HCT116 (cell line): ENCODE measurements around the gene PRMT3. TPM values are rescaled to one million over a fixed set of nuclear protein-coding genes. Genes with fewer than 3 reads are reported as not detected.

Experiments
- ATAC-seq: fragments of 200-7000 bp; cut with Tn5 transposase; 2 replicates; pipeline ENCODE4 v1.9.1; 2020; ENCODE audit warnings: mild to moderate bottlenecking, moderate library complexity
- BruUV-seq: library from RNA; stranded (reverse); fragments of 400-500 nt; replicated peaks from 2 replicates; lab custom pipeline; 2021; lab: Mats Ljungman, UMichigan
- CTCF ChIA-PET: fragments of 300-600 bp; sonication (Branson Sonifier 250); formaldehyde crosslinking; loops from one replicate; lab custom pipeline; 2021; ENCODE audit warnings: antibody characterized with exemption; lab: Charles Lee
- POLR2A ChIA-PET: fragments of 300-600, 350-600 bp; sonication (Branson Sonifier 250); formaldehyde crosslinking; loops from one replicate; lab custom pipeline; 2021; ENCODE audit warnings: antibody characterized with exemption; lab: Charles Lee
- RAD21 ChIA-PET, 2 experiments: fragments of 300-600 bp; sonication (Branson Sonifier 250); formaldehyde crosslinking; loops; one replicate each; lab custom pipeline; 2023; ENCODE audit warnings: low total read pairs in 2 of 2; ENCODE audit not compliant: uncharacterized antibody in 2 of 2, unreplicated experiment in 2 of 2, low non-redundant PET in 1 of 2; lab: Charles Lee
- DNase-seq: peaks from one replicate; pipeline ENCODE4 v3.0.0-alpha.2; 2010; ENCODE audit warnings: low read depth, low spot score
- H2AFZ ChIP-seq: fragments of 200-600 bp; shearing (Covaris generic), sonication (generic); 2 replicates; pipeline ENCODE4 v1.6.1; 2017; ENCODE audit warnings: low read depth, mixed run types, mixed read lengths, antibody characterized with exemption, low read length; ENCODE audit not compliant: poor library complexity, severe bottlenecking
- H3K27ac ChIP-seq: 2 replicates; pipeline ENCODE4 v1.5.1; 2012; ENCODE audit warnings: low read depth, low read length
- H3K27me3 ChIP-seq: fragments of 200-600 bp; sonication (generic); 2 replicates; pipeline ENCODE4 v1.6.1; 2016; ENCODE audit warnings: mixed run types, low read length, mixed read lengths; ENCODE audit not compliant: insufficient read depth
- H3K36me3 ChIP-seq, 2 experiments: fragments of 200-500 bp in 1 of 2; fragments of 200-600 bp in 1 of 2; sonication (Bioruptor generic) in 1 of 2; sonication (generic) in 1 of 2; 2 replicates each; pipeline versions ENCODE4 v1.5.1 to v1.6.1; 2014 to 2016; ENCODE audit warnings: low read length in 2 of 2, inconsistent platforms in 1 of 2, mixed read lengths in 1 of 2, mixed run types in 1 of 2; ENCODE audit not compliant: insufficient read depth in 2 of 2, control insufficient read depth in 1 of 2
- H3K4me1 ChIP-seq, 2 experiments: fragments of 200-600 bp in 1 of 2; sonication (generic) in 1 of 2; 2 replicates each; pipeline versions ENCODE4 v1.5.1 to v1.6.1; 2012 to 2017; ENCODE audit warnings: low read length in 2 of 2, inconsistent platforms in 1 of 2, mild to moderate bottlenecking in 1 of 2, mixed read lengths in 1 of 2, mixed run types in 1 of 2, moderate library complexity in 1 of 2; ENCODE audit not compliant: insufficient read depth in 2 of 2, control insufficient read depth in 1 of 2
- H3K4me2 ChIP-seq: fragments of 200-600 bp; sonication (generic); 2 replicates; pipeline ENCODE4 v1.6.1; 2017; ENCODE audit warnings: mixed run types, low read length, mixed read lengths
- H3K4me3 ChIP-seq, 2 experiments: fragments of 200-600 bp in 1 of 2; sonication (generic) in 1 of 2; replicated peaks in 1 of 2; 2 replicates each; pipeline ENCODE4 v1.5.1; 2011 to 2016; ENCODE audit warnings: low read length in 2 of 2, control low read depth in 1 of 2, low read depth in 1 of 2, mild to moderate bottlenecking in 1 of 2, mixed read lengths in 1 of 2, mixed run types in 1 of 2
- H3K79me2 ChIP-seq: fragments of 200-600 bp; sonication (generic); 2 replicates; pipeline ENCODE4 v1.6.1; 2017; ENCODE audit warnings: mild to moderate bottlenecking, mixed run types, low read length, moderate library complexity, mixed read lengths; ENCODE audit not compliant: insufficient read depth
- H3K9ac ChIP-seq: fragments of 200-600 bp; sonication (generic); 2 replicates; pipeline ENCODE4 v1.6.1; 2016; ENCODE audit warnings: low read length, mixed read lengths
- H3K9me2 ChIP-seq: fragments of 200-600 bp; sonication (generic), shearing (Covaris generic); 2 replicates; pipeline ENCODE4 v1.6.1; 2017; ENCODE audit warnings: mixed run types, mild to moderate bottlenecking, moderate library complexity; ENCODE audit not compliant: insufficient read depth
- H3K9me3 ChIP-seq, 2 experiments: fragments of 200-500 bp in 1 of 2; fragments of 200-600 bp in 1 of 2; sonication (Bioruptor generic) in 1 of 2; sonication (generic) in 1 of 2; 2 replicates each; pipeline ENCODE4 v1.6.1; 2014 to 2017; ENCODE audit warnings: low read length in 2 of 2, mixed read lengths in 2 of 2, inconsistent platforms in 1 of 2, low read depth in 1 of 2, mild to moderate bottlenecking in 1 of 2, mixed run types in 1 of 2, moderate library complexity in 1 of 2; ENCODE audit not compliant: control insufficient read depth in 1 of 2, insufficient read depth in 1 of 2
- H4K20me1 ChIP-seq: fragments of 200-600 bp; sonication (generic), shearing (Covaris generic); 2 replicates; pipeline ENCODE4 v1.6.1; 2017; ENCODE audit warnings: mixed run types, mild to moderate bottlenecking, moderate library complexity; ENCODE audit not compliant: insufficient read depth
- ELF1 ChIP-seq: IDR thresholded peaks from 2 replicates; pipeline ENCODE4 v1.6.1; 2012; ENCODE audit warnings: low read depth, borderline replicate concordance
- EZH2phosphoT487 ChIP-seq: fragments of 200-600 bp; IDR thresholded peaks from 2 replicates; pipeline ENCODE4 v1.6.1; 2018; ENCODE audit warnings: antibody characterized with exemption, borderline replicate concordance
- POLR2AphosphoS5 ChIP-seq: IDR thresholded peaks from 2 replicates; pipeline ENCODE4 v1.6.1; 2011; ENCODE audit warnings: mild to moderate bottlenecking, low read depth, low read length, moderate library complexity
- TCF7L2 ChIP-seq: IDR thresholded peaks from 2 replicates; pipeline ENCODE4 v1.7.0; 2011; ENCODE audit warnings: borderline replicate concordance, inconsistent platforms; ENCODE audit not compliant: insufficient read depth, insufficient read length; ENCODE audit errors: extremely low read depth
- YY1 ChIP-seq: IDR thresholded peaks from 2 replicates; pipeline ENCODE4 v1.6.1; 2011; ENCODE audit warnings: low read length, low read depth, moderate library complexity, mild to moderate bottlenecking; ENCODE audit not compliant: insufficient replicate concordance; ENCODE audit errors: extremely low read depth
- ZFX ChIP-seq: fragments of 450-650 bp; IDR thresholded peaks from 2 replicates; pipeline ENCODE4 v1.6.1; 2017
- intact Hi-C: fragments of 100-400 bp; cut with micrococcal nuclease; formaldehyde crosslinking; loops from 2 replicates; pipeline ENCODE4 v1.10.0; 2022
- total RNA-seq: library from RNA; stranded (reverse); gene quantifications from one replicate; pipeline ENCODE4 v1.2.1, GENCODE V29; 2021; ENCODE audit not compliant: unreplicated experiment
- TF ChIP-seq, protein P1 (sequence below): IDR thresholded peaks from 2 replicates; pipeline ENCODE4 v1.6.1; 2012
- TF ChIP-seq, protein P2 (sequence below): IDR thresholded peaks from 2 replicates; pipeline ENCODE4 v1.6.1; 2011; ENCODE audit warnings: mild to moderate bottlenecking, low read length, moderate library complexity; ENCODE audit not compliant: insufficient replicate concordance; ENCODE audit errors: extremely low read depth

PRMT3 gene
- total RNA-seq, 1 experiment from 2014 or later = 24.3 TPM

DNA sequence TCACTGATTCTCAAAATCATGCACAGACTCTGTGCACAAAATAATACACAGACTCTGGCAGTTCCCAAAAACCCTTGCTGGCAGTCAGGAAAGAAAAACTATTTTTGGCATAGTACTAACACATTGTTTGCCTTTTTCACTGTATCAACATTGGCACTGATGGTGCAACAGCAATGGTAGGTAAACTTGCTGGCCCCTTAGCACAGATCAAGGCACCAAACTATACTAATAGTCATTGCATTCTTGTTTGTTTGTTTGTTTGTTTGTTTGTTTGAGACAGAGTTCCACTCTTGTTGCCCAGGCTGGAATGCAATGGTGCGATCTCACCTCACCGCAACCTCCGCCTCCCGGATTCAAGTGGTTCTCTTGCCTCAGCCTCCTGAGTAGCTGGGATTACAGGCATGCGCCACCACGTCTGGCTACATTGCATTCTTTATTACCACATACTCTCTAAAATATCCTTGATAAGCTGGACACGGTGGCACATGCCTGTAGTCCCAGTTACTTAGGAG is 130.9 kb downstream of the PRMT3 start:
- no peak for TF ChIP-seq POLR2AphosphoS5
- TF ChIP-seq ELF1 = no peak
- TF ChIP-seq EZH2phosphoT487 = no peak
- no peak for TF ChIP-seq TCF7L2
- TF ChIP-seq, protein P1, sequence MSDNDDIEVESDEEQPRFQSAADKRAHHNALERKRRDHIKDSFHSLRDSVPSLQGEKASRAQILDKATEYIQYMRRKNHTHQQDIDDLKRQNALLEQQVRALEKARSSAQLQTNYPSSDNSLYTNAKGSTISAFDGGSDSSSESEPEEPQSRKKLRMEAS = no peak
- no peak for TF ChIP-seq YY1
- TF ChIP-seq, protein P2, sequence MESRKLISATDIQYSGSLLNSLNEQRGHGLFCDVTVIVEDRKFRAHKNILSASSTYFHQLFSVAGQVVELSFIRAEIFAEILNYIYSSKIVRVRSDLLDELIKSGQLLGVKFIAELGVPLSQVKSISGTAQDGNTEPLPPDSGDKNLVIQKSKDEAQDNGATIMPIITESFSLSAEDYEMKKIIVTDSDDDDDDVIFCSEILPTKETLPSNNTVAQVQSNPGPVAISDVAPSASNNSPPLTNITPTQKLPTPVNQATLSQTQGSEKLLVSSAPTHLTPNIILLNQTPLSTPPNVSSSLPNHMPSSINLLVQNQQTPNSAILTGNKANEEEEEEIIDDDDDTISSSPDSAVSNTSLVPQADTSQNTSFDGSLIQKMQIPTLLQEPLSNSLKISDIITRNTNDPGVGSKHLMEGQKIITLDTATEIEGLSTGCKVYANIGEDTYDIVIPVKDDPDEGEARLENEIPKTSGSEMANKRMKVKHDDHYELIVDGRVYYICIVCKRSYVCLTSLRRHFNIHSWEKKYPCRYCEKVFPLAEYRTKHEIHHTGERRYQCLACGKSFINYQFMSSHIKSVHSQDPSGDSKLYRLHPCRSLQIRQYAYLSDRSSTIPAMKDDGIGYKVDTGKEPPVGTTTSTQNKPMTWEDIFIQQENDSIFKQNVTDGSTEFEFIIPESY = no peak
- TF ChIP-seq ZFX = no peak
- TF ChIP-seq, all 23 proteins: peak for 0
- no peaks in the 10 kb centered on the region for H3K27me3 ChIP-seq
- ATAC-seq (no peak), DNase-seq (no peak)
- ChIA-PET CTCF (no interaction called here), POLR2A (no interaction called here), RAD21 (no interaction called here)
- no peak overlapping the region for H3K4me2 ChIP-seq
- H3K9me3 ChIP-seq = no peaks in the 10 kb centered on the region
- H4K20me1 ChIP-seq = no peaks in the 10 kb centered on the region
- BruUV-seq = no TSS peak
- no peaks in the 10 kb centered on the region for H3K79me2 ChIP-seq
- no peaks in the 10 kb centered on the region for H3K36me3 ChIP-seq
- no peak overlapping the region for H3K9ac ChIP-seq
- no peaks in the 10 kb centered on the region for H3K9me2 ChIP-seq
- no peak overlapping the region for H2AFZ ChIP-seq
- H3K4me3 ChIP-seq = no peak overlapping the region
- no peaks in the 10 kb centered on the region for H3K4me1 ChIP-seq
- H3K27ac ChIP-seq = no peak overlapping the region
- intact Hi-C loops = no loop called here
